ENCODE data around the gene SPAM1.

DNA sequence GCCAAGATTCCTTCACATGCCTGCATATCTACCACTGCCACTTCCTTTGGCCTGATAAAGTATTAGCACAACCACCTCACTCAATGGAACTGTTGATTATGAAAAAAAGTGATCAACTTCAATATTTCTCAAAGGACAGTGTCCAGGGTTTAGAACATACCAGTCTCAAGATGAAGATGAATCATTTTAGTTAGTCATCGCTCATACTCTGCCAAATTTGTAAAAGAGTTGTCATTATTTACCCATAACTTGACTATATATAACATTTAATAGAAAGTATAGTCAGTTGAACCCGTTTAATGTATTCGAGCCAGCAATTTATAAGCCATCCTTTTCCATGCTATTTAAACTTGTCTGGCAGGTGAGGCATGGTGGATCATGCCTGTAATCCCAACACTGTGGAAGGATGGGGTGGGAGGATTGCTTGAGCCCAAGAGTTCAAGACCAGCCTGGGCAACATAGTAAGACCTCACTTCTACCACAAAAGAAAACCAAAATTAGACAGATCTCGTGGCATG, 33.2 kb downstream of the SPAM1 start:
- no peak for TF ChIP-seq RAD21 (IDR thresholded peaks at IDR 0.05; ENCODE audit: low read depth)
- no peak for TF ChIP-seq YY1 (IDR thresholded peaks at IDR 0.05; ENCODE audit: low read depth)
- TF ChIP-seq REST (IDR thresholded peaks at IDR 0.05; ENCODE audit: low read depth), result no peak
- no peak for TF ChIP-seq EGR1 (IDR thresholded peaks at IDR 0.05)
- TF ChIP-seq TAF1 (IDR thresholded peaks at IDR 0.05; ENCODE audit: low read depth), result no peak
- no peak for TF ChIP-seq FOXM1 (IDR thresholded peaks at IDR 0.05; ENCODE audit: borderline replicate concordance, low read depth)
- no peak for TF ChIP-seq CEBPB (IDR thresholded peaks at IDR 0.05)

Data from Ishikawa (cell line).